ENCODE data around the gene MESP1.

The MESP1 gene

DNA sequence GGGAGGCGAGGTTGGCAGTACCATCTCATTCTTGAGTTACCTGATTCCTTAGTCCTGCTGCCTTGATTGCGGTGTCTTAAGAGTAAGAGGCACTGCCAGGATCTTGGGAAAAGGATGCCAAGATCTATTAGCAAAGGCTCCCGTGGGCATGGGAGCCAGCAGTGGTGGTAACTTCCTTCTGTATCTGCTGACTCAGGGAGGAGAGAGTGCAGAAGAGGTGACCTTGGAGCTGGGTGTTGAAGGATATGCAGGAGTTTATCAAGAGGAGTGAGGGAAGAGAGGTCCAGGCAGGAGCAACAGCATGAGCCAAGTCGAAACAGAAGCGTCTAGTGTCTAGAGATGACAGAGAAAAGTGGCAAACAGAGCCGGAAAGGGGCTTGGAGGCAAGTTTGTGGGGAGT lies 29.6 kb upstream of the MESP1 start:
- no peak for DNase-seq

DNA sequence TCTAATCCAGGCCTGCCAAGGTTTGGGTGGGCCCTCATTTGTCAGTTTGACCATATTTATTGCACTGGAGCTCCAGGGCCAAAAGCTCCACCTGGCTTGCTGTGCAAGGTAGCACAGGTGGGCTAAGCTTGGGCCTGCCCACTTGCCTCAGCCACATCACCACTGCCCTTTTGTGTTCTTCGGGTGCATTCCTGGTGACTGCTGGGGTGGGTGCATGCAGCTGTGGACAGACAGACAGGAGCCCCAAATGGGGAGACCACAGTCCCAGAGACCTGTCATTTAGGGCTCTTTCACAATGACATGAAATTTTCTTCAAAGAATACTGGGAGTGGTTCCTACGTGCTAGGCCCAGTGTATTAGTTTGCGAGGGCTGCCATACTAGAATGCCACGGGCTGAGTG lies 27.8 kb upstream of the MESP1 start:
- DNase-seq = no peak

DNA sequence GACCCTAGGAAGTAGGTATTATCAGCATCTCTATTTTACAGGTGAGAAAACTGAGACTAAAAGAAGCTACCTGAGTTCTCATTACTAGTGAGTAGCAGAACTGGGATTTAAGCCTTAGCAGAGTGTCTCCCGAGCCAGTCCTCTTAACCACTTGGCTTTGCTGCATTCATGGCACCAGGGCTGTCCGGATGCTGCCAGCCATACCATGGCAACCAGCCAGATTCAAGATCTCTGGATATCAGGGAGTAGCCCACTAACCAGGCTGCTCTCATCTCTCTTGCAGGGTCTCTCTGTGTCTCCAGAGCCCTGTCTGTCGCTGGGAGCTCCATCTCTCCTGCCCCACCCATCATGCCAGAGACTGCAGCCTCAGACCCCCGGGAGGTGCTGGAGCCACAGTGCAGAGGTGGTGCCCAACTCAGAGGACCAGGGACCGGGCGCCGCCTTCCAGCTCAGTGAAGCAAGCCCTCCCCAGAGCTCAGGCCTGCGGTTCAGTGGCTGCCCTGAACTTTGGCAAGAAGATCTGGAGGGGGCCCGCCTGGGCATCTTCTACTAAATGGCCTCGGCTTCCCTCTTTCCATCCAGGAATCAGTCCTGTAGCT lies 26.8 kb upstream of the MESP1 start:
- DNase-seq = no peak

DNA sequence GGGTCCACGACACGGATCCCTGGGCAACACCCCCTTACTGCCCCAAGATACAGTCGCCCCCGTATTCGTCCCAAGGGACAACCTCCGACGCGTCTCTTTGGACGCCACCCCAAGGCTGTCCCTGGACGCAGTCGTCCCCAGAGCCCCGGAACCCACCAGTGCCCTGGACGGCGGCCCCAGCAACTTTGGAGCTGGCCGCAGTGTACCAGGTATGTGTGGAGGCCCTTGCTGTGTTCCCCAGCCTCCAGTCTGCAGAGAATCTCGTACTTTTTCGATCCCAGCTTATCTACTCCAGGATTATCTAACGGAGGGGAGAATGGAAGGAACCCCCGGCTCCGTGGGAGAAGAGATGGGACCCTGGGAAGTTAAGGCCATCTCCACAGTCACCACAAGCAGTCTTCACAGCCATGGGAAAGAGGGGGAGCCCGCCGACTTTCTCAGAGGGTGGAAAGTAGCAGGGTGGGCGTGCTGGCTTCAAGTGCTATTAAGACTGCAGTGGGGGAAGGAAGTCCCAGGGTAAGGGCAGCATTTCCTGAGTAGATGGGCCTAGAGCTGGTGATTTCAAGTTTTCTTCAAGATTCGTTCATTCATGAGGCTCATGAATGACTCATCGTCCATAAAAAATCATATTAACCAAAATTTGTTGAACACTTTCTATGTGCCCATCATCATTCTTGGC lies 26.2 kb upstream of the MESP1 start:
- no peak for DNase-seq

GRCh38 chr15:89776274-89777072 lies 25.4 kb upstream of the MESP1 start, which contains the start of gene MESP2:
MESP2 (plus strand) TSS chr15:89776332; CDS start chr15:89776358, 26 bp downstream.
- peak; percentile 2 for DNase-seq

GRCh38 chr15:89775815-89776214 lies 24.8 kb upstream of the MESP1 start:
- no peak for DNase-seq

DNA sequence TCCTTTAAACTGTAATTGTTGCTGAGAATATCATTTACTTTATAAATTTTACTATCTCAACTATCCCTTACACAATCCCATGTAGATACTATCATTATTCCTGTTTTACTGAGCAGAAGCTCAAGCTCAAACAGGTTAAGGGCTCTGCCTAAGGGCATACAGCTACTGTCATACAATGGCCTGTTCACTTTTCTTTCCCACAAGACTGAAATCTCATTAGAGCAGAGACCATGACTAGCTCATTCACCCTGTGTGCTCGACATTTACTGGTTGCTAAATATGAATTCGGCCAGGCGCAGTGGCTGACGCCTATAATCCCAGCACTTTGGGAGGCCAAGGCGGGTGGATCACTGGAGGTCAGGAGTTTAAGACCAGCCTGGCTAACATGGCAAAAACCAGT lies 23.4 kb upstream of the MESP1 start:
- no peak for DNase-seq

DNA sequence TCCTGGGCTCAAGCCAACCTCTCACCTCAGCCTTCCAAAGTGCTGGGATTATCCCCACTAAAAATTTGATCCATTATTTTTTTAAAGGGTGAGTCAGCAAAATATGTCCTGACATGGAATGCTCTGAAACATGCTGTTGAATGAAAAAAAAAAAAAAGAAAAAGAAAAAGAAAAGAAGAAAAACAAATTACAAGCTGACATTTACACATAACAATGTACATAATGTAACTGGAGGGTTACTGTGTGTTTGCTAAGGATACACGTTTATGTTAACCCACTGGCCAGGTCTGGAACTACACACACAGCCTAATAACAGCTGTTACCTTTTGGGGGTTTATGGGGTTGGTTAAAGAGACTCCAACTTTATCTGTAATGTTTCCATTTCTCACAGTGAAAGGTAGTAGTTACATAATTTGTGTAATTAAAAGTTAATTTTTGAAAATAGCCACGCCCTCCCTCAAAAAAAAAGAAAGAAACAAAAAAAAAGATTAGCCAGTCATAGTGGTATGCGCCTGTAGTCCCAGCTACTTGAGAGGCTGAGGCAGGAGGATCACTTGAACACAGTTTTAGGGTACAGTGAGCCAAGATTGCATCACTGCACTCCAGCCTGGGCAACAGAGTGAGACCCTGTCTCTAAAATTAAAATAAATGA lies 22.0 kb upstream of the MESP1 start:
- no peak for DNase-seq

DNA sequence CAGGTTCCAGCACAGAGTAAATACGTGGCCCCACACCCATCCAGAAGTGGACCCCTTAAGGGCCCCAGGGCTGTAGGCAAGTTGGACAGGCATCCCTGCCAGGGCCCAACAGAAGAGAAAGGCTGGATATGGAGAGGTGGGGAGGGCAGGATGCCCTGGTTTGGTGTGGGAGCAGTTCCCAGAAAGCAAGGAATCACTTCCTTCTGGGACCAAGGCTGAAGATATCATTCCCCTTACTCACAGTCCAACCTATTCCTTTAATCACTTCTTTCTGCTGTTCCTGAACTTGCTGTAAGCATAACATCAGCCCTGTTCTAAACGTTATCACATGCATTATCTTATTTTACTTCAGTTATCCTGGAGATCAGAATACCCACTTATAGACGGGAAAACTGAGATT lies 19.0 kb upstream of the MESP1 start:
- no peak for DNase-seq

GRCh38 chr15:89769366-89769765 lies 18.3 kb upstream of the MESP1 start:
- no peak for DNase-seq

DNA sequence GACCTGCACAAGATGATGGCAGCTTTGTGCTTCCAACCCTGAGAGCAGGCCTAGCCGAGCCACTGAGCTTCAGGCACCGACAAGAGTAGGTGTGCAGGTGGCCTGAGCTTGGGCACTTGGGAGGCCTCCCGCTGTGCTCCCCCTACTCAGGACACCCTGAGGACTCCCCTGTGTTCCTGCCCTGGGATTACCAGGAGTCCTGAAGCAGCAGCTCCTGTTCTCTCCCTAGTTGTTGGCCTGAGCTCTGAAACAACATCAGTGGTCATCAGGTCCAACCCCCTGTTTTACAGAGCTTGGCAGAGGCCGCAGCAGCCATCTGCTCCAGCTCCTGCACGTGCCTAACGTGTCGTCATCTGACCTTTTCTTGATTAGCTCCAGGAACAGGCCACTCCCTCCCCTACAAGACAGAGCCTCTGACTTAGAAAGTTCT lies 17.0 kb upstream of the MESP1 start:
- no peak for DNase-seq

DNA sequence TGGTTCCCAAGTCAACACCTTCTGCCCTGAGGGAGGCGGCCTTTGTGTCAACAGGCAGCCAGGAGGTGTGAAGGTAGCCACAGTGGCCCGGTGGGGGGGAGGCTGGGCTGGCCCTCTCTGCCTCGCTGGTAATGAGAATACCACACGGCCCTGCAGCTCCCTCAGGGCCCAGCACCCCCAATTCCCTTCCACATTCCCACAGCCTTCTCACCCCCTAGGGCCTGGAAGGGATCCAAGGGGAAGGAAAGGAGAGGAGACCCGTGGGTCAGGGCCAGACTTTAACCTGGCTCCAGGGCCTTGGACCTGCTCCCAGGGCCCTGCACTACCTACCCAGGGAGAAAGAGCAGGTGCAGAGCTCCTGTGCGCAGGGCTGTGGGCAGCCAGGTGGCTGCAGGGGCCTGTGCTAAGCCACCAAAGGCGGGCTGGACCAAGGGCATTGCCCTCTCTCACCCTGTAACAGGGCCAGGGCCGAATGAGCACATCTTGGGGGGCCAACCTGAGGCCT lies 16.4 kb upstream of the MESP1 start:
- DNase-seq = no peak

GRCh38 chr15:89766357-89767311 lies 15.6 kb upstream of the MESP1 start:
- no peak for DNase-seq

- DNase-seq = no peak
Observed at GRCh38 chr15:89765694-89766093, 14.6 kb upstream of the MESP1 start.

DNA sequence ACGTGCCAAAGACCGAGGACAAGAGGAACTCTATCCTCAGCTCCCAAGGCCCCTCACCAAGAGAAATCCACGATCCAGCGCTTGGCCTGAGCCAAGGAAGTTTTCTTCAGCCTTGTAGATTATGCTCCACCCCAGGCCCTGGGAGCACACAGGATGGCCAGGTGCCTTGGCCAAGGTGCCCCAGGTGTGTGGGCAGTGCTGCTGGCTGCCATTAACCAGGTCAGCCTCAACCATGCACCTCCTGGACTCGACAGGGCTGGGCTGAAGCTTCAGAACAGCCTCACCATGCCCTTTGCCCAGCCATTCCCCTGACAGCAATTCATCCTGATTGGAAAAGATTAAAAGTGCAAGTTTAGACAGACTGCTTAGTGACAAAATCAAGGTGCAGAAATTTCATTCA lies 10.9 kb upstream of the MESP1 start:
- no peak for DNase-seq

GRCh38 chr15:89761009-89761831 lies 10.2 kb upstream of the MESP1 start:
- DNase-seq = no peak

DNA sequence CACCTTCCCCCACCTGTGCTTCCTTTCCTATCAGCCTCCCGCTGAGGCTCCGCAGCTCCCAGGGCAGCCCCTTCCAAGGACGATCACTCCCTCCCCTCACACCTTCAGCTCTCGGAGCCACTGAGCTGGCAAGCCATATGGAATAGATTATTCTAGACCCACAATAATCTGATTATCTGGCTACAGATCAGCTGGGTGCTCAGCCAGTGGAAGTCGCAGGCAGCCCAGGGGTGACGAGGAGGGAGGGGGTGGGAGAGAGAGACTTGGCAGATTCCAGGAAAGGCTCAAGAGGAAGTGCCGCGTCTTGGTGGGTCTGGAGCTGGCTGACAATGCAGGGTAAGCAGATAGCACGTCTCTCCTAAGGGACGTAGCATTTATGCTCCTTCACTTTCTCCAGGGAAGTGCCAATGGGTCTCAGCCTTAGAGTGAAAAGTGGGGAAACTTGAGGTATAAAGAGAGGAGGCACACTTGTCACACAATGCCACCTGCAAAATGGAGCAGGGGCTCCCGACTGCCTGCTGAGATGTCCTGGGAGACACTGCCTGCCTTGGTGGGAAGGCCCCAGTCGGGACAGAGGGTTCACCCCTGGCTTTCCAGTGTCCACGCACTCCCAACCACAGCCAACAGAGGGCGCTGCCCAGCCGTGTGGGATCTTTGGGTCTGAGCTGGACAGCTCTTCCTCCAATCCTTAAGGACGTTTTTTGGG lies 9.4 kb upstream of the MESP1 start:
- peak; percentile 15 for DNase-seq

DNA sequence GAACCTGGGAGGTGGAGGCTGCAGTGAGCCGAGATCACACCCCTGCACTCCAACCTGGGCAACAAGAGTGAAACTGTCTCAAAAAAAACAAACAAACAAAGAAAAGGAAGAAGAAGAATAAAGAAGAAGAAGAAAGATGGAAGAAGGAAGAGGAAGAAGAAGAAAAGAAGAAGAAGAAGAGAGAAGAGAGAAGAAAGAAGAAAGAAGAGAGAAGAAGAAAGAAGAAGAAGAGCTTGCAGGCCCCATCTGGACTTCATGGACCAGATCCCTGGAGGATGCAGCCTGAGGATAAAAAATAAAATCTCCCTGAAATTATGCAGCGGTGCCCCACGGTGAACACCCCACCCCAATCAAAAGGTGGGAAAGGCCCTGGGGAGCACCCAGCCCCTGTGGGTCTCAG lies 8.8 kb upstream of the MESP1 start:
- no peak for DNase-seq

GRCh38 chr15:89758981-89759380 lies 7.9 kb upstream of the MESP1 start:
- no peak for DNase-seq

- DNase-seq = no peak
Observed at GRCh38 chr15:89758283-89758682, 7.2 kb upstream of the MESP1 start.

DNA sequence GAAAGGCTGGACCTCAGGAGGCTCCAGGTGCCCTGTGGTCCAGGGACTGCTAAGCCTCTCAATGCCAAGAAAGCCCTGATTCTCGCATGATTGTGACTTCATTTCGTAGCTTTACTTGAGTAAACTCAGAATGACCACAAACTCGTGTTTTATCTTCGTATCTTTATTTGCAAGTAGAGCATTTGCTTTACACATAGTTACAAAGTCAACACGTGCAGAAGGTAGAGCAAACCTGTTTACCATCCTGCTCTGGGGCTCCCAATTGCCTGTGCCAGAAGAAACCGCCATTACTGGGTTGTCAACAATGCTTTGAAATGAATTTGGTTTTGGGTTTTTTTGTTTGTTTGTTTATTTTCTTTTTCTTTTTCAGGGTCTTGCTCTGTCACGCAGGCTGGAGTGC lies 5.8 kb upstream of the MESP1 start:
- DNase-seq = no peak
